Measurements from ENCODE around the gene NPHP4. TPM values are rescaled to one million over a fixed set of nuclear protein-coding genes. Genes with fewer than 3 reads are reported as not detected.
A peak's percentile ranks its signal among the peaks of the same experiment; 100 is the strongest.

The NPHP4 gene
- total RNA-seq, 1 experiment from 2014 or later: 20.0 TPM

GRCh38 chr1:6035719-6036118 is 43.5 kb upstream of the NPHP4 start:
- Histone ChIP-seq H3K9ac (ENCODE audit: low read length) (no peak overlapping the region), H3K27ac (ENCODE audit: low read depth, low read length) (no peak overlapping the region), H3K4me3 (replicated peaks in 1 of 2; ENCODE audit: low read depth in 1 of 2, low read length in 2 of 2) (no peak overlapping the region), H3K36me3 (ENCODE audit: control insufficient read depth in 1 of 2, insufficient read depth in 2 of 2, low read length in 2 of 2) (no peaks in the 10 kb centered on the region), H3K4me1 (ENCODE audit: control insufficient read depth in 1 of 2, insufficient read depth in 2 of 2, low read length in 2 of 2) (no peaks in the 10 kb centered on the region), H3K27me3 (ENCODE audit: insufficient read depth, low read length) (no peaks in the 10 kb centered on the region), H3K4me2 (ENCODE audit: low read length) (no peak overlapping the region), H3K9me3 (ENCODE audit: control insufficient read depth in 1 of 2, insufficient read depth in 1 of 2, low read depth in 1 of 2, low read length in 2 of 2) (no peaks in the 10 kb centered on the region), H4K20me1 (ENCODE audit: insufficient read depth) (no peaks in the 10 kb centered on the region), H2AFZ (ENCODE audit: low read depth, low read length, poor library complexity, severe bottlenecking) (no peak overlapping the region), H3K79me2 (ENCODE audit: insufficient read depth, low read length) (no peaks in the 10 kb centered on the region), H3K9me2 (ENCODE audit: insufficient read depth) (no peaks in the 10 kb centered on the region)
- ChIA-PET CTCF (interaction anchor here (1.7 kb wide), 1 partner anchor 210 kb away, joined by 5 read pairs; no protein-coding TSS in a partner anchor), POLR2A (no interaction called here), RAD21 (ENCODE audit: low non-redundant PET in 1 of 2, low total read pairs in 2 of 2, uncharacterized antibody in 2 of 2, unreplicated experiment in 2 of 2) (no interaction called here)
- no peak for DNase-seq (ENCODE audit: low read depth, low spot score)
- BruUV-seq (replicated peaks): no TSS peak
- TF ChIP-seq CTCF (IDR thresholded peaks at IDR 0.05 in 2 of 3, conservative IDR thresholded peaks at IDR 0.05 in 1 of 3; ENCODE audit: borderline replicate concordance in 1 of 3, insufficient read depth in 1 of 3, low read depth in 2 of 3, low read length in 2 of 3) (peak in 2 of 3 experiments; percentile 10 to 29; a peak in 2 of 6 replicates), ZNF274 (IDR thresholded peaks at IDR 0.05; ENCODE audit: low read depth, low read length) (no peak)
- intact Hi-C loops (cut with micrococcal nuclease): no loop called here
- peak; percentile 46; the same call in 1 of the 2 replicates for ATAC-seq

- no peaks in the 10 kb centered on the region for H3K79me2 ChIP-seq (ENCODE audit: insufficient read depth, low read length)
- POLR2A ChIA-PET: no interaction called here
- H3K9me3 ChIP-seq (ENCODE audit: control insufficient read depth in 1 of 2, insufficient read depth in 1 of 2, low read depth in 1 of 2, low read length in 2 of 2): no peaks in the 10 kb centered on the region
- H3K27ac ChIP-seq (ENCODE audit: low read depth, low read length): no peak overlapping the region
- no TSS peak for BruUV-seq (replicated peaks)
- H4K20me1 ChIP-seq (ENCODE audit: insufficient read depth): no peaks in the 10 kb centered on the region
- ATAC-seq (no peak), DNase-seq (ENCODE audit: low read depth, low spot score) (no peak)
- RAD21 ChIA-PET (ENCODE audit: low non-redundant PET in 1 of 2, low total read pairs in 2 of 2, uncharacterized antibody in 2 of 2, unreplicated experiment in 2 of 2): no interaction called here
- H3K4me1 ChIP-seq (ENCODE audit: control insufficient read depth in 1 of 2, insufficient read depth in 2 of 2, low read length in 2 of 2): no peaks in the 10 kb centered on the region
- intact Hi-C loops (cut with micrococcal nuclease): no loop called here
- H3K9ac ChIP-seq (ENCODE audit: low read length): no peak overlapping the region
- H3K4me3 ChIP-seq (replicated peaks in 1 of 2; ENCODE audit: low read depth in 1 of 2, low read length in 2 of 2): no peak overlapping the region
- H3K36me3 ChIP-seq (ENCODE audit: control insufficient read depth in 1 of 2, insufficient read depth in 2 of 2, low read length in 2 of 2): no peaks in the 10 kb centered on the region
- H3K27me3 ChIP-seq (ENCODE audit: insufficient read depth, low read length): no peaks in the 10 kb centered on the region
- no peaks in the 10 kb centered on the region for H3K9me2 ChIP-seq (ENCODE audit: insufficient read depth)
- H3K4me2 ChIP-seq (ENCODE audit: low read length): no peak overlapping the region
- no peak overlapping the region for H2AFZ ChIP-seq (ENCODE audit: low read depth, low read length, poor library complexity, severe bottlenecking)
- CTCF ChIA-PET: interaction anchor here (1.7 kb wide), 1 partner anchor 210 kb away, joined by 5 read pairs; no protein-coding TSS in a partner anchor
- TF ChIP-seq MAX (IDR thresholded peaks at IDR 0.05) (no peak), EGR1 (IDR thresholded peaks at IDR 0.05; ENCODE audit: low read depth) (no peak), ZBTB33 (IDR thresholded peaks at IDR 0.05; ENCODE audit: extremely low read depth, insufficient replicate concordance, low read length) (no peak), FOSL1 (IDR thresholded peaks at IDR 0.05; ENCODE audit: low read depth) (no peak), CBX3 (IDR thresholded peaks at IDR 0.05; ENCODE audit: low read depth) (no peak), RAD21 (IDR thresholded peaks at IDR 0.05; ENCODE audit: low read depth) (no peak), POLR2A (IDR thresholded peaks at IDR 0.05; ENCODE audit: borderline replicate concordance, extremely low read depth, insufficient read depth, insufficient read length) (no peak), EZH2 (IDR thresholded peaks at IDR 0.05) (no peak), ATF3 (IDR thresholded peaks at IDR 0.05) (no peak), ZFX (IDR thresholded peaks at IDR 0.05) (no peak), YY1 (IDR thresholded peaks at IDR 0.05; ENCODE audit: extremely low read depth, insufficient replicate concordance, low read depth, low read length) (no peak), CTCF (IDR thresholded peaks at IDR 0.05 in 2 of 3, conservative IDR thresholded peaks at IDR 0.05 in 1 of 3; ENCODE audit: borderline replicate concordance in 1 of 3, insufficient read depth in 1 of 3, low read depth in 2 of 3, low read length in 2 of 3) (no peak)
Observed at GRCh38 chr1:6035303-6035702, 43.1 kb upstream of the NPHP4 start.
